GM18526 (cell line): ENCODE data around the gene LRRK1.

Experiments
- POLR2A ChIP-seq: IDR thresholded peaks from 3 replicates; pipeline ENCODE4 v1.6.1; 2011; ENCODE audit not compliant: insufficient read length; ENCODE audit errors: extremely low read depth

LRRK1 gene

DNA sequence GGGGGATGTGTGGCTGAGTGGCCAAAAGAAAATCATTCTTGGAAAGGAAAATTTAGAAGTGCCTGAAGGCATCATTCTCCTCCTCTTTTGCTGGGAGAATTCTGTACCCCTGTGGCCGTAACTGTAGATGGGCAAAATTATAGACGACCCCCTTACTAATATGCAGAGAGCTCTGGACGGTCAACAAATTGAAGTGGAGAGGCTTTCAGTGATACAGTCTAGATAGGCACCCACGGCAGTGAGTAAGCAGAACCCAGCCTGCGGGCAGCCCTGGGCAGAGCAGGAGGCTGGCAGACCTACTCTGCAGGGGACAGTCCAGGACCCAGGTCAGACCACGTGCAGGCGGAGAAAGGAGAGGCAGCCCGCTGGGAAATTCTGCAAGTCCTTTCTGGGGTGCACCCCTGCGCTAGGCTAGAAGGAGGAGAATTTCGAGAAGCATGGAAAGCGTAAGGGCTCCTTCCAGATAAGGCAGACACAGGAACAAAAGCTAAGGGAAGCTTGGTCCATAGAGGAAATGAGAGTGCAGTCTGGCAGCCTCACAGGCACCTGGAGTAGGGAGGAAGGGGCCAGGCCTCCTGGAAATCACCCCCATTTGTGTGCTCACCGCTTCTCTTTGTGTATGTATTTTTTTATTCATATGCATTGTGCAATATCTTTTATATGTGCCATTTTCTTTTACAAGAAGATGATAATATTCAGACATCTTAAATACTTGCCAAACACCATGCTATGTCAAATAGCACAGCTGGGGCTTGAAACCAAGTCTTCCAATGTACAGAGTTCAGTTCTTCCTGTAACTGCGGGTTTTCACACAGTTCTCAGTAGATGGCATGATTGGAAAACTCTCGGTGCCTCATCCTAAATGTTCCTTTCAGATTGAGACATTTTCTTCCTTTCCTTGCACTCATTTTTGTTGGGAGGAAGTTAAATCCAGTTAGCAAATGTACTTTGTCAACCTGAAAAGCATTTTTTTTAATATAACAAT is 40.2 kb downstream of the LRRK1 start:
- TF ChIP-seq POLR2A = no peak

DNA sequence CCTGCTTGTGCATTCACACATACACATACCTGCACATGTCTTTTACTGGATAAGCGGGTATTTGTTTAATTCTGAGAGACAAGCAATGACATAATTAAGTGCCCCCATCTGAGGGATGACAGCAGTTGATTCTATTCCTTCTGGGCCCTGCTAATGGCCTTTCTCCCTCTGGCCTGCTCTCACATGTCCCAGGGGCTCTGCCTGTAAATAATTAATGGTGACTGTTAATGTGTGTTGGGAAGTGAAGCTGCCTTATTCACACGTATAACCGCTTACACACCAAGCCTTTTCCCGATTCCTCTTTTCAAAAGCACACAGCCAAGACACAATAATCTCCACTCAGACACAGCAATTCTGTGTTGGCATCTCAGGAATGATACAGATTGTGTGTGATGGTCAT is 47.8 kb downstream of the LRRK1 start:
- no peak for TF ChIP-seq POLR2A

DNA sequence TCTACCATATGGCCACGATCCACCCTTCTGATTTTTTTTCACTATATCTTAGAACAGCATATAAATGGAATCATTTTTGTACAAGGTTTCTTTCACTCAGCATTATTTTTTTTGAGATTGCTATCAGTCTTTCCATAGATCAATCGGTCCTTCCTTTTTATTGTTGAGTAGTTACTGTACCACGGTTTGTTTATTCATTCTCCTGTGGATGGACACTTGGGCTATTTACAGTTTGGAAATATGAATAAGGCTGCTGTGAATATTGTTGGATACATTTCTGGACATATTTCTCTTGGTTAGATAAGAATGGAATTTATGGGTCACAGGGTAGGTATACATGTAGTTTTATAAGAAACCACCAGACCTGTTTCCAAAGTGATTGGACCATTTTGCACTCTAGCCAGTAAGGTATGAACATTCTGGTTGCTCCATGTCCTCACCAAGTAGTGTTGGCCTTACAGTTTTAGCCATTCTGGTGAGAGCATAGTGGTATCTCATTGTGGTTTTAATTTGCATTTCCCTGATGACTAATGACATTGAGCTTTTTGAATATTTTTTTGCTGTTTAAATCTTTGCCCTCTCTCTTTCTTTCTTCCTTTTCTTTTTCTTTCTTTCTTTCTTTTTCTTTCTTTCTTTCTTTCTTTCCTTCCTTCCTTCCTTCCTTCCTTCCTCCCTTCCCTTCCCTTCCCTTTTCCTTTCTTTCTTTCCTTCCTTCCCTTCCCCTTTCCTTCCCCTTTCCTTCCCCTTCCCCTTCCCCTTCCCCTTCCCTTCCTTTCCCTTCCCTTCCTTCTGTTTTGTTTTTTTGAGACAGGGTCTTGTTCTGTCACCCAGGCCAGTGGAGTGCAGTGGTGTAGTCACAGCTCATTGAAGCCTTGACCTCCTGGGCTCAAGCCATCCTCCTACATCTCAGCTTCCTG is 49.2 kb downstream of the LRRK1 start:
- TF ChIP-seq POLR2A = no peak

DNA sequence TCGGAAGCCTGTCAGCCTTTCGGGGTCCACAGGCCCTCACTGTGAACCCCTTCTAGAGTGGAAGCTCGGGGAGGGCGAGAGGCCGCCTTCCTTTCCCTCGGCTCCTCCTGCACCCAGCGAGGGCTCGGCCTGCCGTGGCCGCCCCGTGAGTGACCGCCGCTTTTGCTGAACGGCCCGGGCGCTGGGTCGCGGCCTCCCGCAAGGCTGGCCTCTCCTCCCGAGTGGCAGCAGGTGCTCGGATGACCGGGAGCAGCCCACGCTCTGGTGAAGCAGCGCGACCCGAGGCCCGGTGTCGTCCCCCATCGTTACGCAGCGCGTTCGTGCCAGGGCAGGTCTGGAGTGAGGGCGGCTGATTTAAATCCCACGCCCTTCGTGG is 53.8 kb downstream of the LRRK1 start:
- no peak for TF ChIP-seq POLR2A

DNA sequence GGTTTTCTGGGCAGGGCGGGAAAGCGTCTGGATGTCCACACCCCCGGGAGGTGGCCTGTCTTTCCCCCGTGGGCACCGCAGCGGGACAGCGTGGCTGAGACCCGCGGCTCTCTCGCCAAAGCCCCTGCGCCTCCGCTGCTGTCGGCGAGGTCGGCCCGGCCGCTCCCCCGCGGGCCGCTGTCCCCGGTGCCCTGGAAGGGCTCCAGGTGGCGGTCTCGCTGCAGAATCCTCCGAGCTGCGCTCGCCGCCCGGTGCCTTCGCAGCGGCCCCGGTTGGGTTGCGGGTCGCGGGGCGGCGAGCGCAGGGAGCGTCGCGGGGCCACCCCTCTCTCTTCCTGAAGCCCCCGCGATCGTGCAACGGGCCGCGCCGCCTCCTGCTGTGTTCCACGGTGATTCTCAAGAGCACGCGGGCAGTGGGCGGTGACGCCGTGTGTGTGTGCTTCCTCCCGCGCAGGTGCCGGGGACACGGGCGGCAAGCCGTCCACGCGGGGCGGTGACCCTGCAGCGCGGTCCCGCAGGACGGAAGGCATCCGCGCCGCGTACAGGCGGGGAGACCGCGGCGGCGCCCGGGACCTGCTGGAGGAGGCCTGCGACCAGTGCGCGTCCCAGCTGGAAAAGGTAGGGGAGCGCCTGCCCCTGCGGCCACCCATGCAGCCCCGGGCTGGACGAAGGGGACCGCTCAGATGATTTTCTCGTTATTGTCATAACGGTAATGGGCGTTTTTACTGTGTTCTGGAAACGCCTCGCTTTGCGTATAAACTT is 54.4 kb downstream of the LRRK1 start:
- TF ChIP-seq POLR2A = no peak

DNA sequence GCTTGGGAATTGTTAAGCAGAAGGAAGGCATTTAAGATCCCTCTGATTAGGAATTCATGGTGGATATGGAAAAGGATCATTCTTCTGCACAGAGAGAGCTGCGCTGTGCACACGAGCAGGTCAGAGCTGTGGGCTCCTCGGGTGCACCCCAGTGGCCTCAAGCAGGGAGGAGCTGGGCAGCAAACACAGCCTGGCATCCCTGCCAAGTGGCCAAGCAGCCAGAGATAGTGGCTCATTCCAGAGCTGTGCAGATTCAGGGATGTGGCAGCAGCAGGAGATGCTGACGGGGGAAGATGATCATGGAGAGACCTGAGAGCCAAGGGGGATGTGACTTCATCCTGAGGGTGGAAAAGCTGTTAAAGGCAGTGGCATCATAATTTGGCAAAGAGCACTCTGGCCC is 55.9 kb downstream of the LRRK1 start:
- TF ChIP-seq POLR2A = no peak

DNA sequence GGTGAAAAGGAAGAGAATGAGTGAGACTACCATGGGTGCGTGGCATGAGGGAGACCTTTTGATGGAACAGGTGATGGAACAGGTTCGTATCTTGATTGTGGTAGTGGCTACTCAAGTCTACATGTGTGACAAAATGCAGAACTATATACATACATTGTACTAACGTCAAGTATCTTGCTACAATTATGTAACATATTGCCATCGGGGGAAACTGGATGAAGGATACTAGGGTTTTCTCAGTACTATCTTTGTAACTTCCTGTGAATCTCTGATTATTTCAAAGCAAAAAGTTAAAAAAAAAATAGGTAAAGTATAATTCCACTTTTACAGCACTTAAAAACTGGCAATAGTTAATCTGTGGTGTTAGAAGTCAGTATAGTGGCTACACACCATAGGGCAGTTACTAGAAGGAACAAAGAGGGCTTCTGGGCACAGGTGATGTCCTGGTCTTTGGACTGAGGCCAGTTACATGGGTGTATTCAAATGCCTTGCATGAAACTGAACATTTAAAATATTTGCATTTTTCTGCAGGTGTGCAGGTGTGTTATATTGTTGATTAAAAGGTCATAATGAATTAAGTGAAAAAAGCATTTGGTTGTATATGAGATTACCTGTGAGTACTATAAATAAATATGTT is 61.4 kb downstream of the LRRK1 start:
- TF ChIP-seq POLR2A = no peak

DNA sequence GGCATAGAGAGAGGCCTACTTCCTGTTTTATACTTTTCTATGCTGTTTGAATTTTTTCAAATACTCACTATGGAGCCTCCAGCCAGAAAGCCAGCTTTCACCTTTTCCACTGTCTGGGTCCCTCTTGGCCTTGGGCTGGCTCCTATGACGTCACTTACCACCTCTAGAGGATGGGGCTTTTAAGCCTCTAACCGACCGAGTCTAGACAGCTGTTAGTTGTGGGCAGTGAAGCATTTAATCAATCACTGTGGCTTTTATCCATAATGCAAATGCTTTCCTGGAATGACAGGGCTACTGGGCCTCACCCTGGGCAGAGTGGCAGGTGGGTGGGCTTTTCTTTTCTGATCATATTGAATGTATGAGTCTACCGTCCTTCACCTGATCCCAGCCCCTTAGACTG is 61.9 kb downstream of the LRRK1 start:
- TF ChIP-seq POLR2A = no peak

DNA sequence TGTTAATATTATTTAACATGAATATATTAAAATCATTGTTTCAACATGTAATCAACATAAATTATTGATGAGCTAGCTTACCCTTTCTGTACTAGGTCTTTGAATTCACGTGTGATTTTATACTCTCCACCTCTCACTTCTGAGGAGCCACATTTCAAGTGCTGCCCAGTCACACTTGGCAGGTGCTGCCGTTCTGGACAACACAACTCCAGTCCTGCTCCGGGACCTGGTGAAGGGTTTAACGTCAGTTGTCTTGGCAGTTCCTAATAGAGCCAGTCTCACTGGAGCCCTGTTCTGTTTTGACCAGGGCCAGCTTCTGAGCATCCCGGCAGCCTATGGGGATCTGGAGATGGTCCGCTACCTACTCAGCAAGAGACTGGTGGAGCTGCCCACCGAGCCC is 64.1 kb downstream of the LRRK1 start:
- TF ChIP-seq POLR2A = no peak

DNA sequence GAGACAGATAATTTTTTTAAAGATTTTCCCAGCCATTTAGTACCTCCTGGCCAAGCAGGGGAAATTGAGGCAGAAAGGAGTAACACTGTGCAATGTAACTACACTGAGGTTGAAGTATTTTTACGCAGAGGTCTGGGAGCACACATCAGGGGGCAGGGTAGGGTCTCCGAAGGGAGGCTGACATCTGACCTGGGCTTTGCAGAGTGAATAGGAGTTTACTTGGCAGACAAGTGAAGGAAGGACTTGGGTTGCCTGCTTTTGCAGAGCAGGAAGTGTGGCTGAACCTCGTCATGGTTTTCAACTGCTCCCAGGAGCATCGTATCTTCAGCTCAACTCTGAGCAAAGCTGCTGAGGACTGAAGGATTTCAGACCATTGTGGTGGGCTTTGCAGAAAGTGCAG is 66.2 kb downstream of the LRRK1 start:
- no peak for TF ChIP-seq POLR2A

DNA sequence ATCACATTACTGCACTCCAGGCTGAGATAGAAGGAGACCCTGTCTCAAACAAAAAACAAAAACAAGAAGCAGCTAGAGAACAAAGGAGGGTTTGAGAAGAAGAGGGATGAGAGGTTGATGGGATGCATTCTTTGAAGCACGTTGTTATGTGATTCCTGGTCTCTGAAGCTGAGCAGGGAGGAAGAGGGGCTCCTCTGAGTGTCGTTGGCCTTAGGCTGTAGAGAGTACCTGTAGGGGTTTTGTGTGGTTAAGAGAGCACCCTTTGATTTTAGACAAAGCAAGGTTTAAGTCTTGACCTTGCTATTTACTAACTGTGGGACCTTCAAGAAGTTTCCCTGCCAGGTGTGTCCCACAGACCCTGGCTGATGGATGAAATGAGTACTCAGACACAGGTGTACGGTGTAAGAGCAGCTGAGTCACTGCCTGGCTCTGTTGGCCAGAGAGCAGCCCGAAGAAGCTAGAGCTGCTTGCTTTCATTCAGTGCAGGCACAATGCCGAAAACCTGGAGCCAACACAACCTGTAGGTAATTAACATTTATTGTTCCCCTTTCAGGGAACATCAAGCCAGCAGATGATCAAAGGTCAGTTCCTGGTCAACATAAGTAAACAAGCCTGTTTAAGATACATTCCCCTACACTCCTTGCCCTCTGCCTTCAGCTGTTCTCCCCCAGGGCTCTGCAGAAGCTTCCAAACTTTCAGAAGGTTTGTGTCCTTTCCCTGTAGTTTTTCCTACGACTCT is 67.2 kb downstream of the LRRK1 start:
- no peak for TF ChIP-seq POLR2A

DNA sequence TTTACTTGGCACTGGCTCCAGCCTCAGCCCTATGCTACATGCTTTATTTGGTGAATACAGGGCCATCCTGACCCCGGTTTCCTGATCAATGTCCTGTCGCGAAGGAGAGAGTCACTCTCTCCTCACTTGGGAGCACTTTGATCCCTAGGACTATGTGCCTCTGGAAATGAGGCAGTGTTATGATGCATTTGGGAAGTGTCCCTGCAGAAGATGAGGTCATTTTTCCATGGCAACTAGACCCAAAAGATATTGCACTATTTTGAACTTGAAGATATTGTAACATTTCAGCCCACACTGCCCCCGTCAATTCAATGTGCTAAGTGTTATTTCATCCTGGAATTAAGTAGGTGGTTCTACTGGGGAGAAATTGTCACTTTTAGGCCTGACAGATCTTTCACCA is 68.0 kb downstream of the LRRK1 start:
- no peak for TF ChIP-seq POLR2A

DNA sequence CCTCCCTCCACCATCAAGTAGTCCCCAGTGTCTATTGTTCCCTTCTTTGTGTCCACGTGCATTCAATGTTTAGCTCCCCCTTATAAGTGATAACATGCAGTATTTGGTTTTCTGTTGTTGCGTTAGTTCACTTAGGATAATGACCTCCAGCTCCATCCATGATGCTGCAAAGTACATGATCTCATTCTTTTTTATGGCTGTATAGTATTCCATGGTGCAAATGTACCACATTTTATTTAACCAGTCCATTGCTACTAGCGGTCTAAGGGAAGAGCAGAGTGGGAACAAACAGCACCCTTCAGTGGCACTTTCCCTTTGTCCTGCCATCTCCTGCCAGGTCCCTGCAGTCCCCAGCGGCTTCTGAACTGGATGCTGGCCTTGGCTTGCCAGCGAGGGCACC is 69.1 kb downstream of the LRRK1 start:
- TF ChIP-seq POLR2A = no peak

DNA sequence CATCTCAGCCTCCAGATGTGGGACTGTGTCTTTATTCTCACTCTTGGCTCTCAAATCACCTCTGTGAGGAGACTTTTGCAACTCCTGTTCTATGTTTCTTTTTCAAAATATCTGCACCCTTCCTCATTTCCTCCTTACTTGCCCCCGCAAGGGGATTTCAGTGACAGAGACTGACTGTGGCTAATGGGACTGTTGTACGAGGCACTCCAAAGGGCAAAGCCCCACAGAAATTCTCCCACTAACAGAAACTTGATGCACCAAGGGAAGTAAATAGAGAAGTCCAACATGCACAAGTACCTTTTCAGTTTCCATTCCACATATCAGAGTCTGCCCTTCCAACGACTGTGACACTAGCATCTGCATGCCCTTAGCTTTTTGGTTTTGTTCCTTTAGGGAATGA is 69.7 kb downstream of the LRRK1 start:
- TF ChIP-seq POLR2A = no peak

DNA sequence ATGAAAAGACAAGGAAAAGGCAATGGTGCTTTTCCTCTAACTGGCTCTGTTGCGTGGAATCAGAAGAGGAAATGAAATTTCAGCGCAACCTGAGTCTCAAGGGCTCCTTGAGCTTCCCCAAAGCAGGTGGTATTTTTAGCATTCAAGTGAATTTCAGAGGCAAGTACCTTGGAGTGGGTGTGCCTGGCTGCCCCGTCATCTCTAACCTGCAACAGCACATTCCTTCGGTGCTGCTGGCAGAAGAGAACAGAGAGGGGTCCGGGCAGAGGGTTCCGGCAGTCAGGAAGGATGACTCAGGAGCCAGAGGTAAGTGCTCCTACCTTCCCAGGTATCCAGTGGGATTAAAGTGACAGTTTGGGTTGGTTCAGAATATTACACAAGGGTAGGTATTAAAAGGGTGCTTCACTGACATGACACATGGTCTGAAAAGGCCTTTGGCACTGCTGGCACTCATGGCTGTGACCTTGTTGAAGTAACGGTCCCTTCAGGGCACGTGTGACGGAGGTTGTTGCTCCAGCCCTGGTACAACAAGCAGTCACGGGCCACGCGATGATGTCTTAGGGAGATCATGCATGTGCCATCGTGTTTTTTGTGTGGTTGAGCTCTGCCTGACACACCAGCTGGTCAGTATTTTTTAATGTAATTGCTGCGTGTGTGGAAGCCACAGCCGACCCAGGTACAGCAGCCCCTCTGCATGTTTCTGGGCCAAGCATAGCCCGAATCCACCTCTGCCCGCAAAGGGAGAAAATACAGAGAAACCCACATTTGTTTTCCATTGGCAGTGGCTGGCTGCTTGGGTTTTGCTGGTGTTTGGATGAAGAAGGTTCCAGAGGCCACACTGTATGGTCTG is 75.7 kb downstream of the LRRK1 start:
- TF ChIP-seq POLR2A = no peak
